Ovary (tissue), 3 donors: ENCODE measurements around the gene CNTNAP3B.
"Not testable (repeated sequence)": the region's sequence is repeated elsewhere in the genome, so short reads cannot be mapped to it uniquely, and the experiment has no call there.

Experiments
- EP300 ChIP-seq: sonication (generic); formaldehyde crosslinking; IDR thresholded peaks from one replicate; pipeline ENCODE4 v1.6.1; 2017; ENCODE audit warnings: antibody characterized with exemption
- POLR2A ChIP-seq: fragments of 450-650 bp; IDR thresholded peaks from one replicate; pipeline ENCODE4 v1.6.1; 2017; ENCODE audit warnings: antibody characterized with exemption, mild to moderate bottlenecking, moderate library complexity
- TF ChIP-seq, protein P1 (sequence below), 3 donors: fragments of 450-650 bp in 2 of 3; fragments of 200-600 bp in 1 of 3; IDR thresholded peaks; one replicate each; pipeline versions ENCODE4 v1.5.1 to v1.8.0; 2016 to 2022; ENCODE audit warnings: antibody characterized with exemption in 3 of 3, mild to moderate bottlenecking in 1 of 3
- donor health status: DM: no; HTN: no; CAD: no.

DNA sequence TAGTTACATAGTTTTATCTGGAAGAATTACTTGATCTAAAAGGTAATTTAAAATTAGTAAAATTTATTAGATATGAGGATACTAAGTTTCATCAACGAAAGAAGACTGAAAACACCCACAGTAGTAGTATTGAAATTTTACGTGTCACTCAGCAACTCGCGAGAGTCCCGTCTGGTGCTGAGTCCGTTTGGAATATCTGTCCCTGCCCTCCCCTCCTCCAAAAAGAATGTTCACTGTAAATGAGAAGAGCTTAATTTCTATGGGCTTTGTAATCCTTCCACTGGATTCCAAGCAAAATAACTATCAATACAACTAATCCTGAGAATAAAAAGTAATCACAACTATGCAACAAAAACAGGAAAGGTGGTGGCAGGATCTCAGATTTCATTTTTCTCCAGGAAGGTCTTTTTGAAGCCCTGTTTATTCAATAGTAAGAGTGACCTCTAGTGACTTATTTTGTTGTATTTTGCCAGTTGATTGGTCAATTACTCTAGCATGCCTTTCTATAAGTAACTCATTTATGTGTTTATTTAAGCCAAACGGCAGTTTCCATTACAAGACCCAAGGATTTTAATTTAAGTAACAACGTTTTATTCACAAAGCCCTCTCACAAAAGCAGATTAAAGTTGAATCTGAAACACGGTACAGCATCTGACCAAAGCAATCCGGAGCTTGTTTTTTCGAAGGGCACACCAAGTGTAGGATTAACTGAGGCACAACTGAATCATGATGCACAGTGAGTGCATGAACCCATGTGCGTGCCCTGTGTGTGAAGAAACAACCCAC lies 2.0 kb downstream of the CNTNAP3B start:
- TF ChIP-seq, protein P1, sequence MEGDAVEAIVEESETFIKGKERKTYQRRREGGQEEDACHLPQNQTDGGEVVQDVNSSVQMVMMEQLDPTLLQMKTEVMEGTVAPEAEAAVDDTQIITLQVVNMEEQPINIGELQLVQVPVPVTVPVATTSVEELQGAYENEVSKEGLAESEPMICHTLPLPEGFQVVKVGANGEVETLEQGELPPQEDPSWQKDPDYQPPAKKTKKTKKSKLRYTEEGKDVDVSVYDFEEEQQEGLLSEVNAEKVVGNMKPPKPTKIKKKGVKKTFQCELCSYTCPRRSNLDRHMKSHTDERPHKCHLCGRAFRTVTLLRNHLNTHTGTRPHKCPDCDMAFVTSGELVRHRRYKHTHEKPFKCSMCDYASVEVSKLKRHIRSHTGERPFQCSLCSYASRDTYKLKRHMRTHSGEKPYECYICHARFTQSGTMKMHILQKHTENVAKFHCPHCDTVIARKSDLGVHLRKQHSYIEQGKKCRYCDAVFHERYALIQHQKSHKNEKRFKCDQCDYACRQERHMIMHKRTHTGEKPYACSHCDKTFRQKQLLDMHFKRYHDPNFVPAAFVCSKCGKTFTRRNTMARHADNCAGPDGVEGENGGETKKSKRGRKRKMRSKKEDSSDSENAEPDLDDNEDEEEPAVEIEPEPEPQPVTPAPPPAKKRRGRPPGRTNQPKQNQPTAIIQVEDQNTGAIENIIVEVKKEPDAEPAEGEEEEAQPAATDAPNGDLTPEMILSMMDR (IDR thresholded peaks at IDR 0.05): not testable (repeated sequence)
- not testable (repeated sequence) for TF ChIP-seq POLR2A, EP300
